BE2C (cell line): Measurements from ENCODE around the gene ITGB8.

Experiments
- DNase-seq: peaks from one replicate; pipeline ENCODE4 v3.0.0-alpha.2; 2020
- H3K27me3 ChIP-seq: fragments of 250-450 bp; sonication (Bioruptor Pico); 2 replicates; pipeline ENCODE4 v1.5.1; 2020; ENCODE audit warnings: mild to moderate bottlenecking
- H3K36me3 ChIP-seq: fragments of 250-450 bp; sonication (Bioruptor Pico); 2 replicates; pipeline ENCODE4 v1.5.1; 2020; ENCODE audit warnings: mild to moderate bottlenecking
- H3K4me1 ChIP-seq: fragments of 250-450 bp; sonication (Bioruptor Pico); 2 replicates; pipeline ENCODE4 v1.5.1; 2020
- H3K4me3 ChIP-seq: 2 replicates; pipeline ENCODE4 v1.5.1; 2011; ENCODE audit warnings: low read depth, low read length
- H3K9me3 ChIP-seq: fragments of 250-450 bp; sonication (Bioruptor Pico); 2 replicates; pipeline ENCODE4 v1.5.1; 2020
- TF ChIP-seq, protein P1 (sequence below): IDR thresholded peaks from 2 replicates; pipeline ENCODE4 v1.5.1; 2012; ENCODE audit warnings: mild to moderate bottlenecking, low read depth, low read length

ITGB8 gene

DNA sequence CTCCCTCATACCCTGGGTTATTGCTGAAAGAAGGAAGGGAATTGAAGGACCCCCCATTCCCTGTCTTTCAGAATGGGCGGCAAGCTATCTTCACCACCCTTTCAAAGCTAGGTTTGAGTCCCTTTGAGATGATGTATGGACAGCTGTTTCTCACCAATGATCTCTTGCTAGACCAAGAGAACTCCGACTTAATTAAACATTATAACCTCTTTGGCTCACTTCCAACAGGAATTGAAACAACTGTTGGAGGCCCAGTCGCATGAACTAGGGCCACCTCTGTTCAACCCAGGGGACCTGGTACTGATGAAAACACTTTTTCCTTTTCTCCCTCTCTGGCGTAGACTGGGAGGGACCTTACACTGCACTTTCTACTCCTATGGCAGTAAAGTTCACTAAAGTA, 110.6 kb downstream of the ITGB8 start:
- no peak overlapping the region for H3K4me3 ChIP-seq
- H3K27me3 ChIP-seq: no peaks in the 10 kb centered on the region
- TF ChIP-seq, protein P1, sequence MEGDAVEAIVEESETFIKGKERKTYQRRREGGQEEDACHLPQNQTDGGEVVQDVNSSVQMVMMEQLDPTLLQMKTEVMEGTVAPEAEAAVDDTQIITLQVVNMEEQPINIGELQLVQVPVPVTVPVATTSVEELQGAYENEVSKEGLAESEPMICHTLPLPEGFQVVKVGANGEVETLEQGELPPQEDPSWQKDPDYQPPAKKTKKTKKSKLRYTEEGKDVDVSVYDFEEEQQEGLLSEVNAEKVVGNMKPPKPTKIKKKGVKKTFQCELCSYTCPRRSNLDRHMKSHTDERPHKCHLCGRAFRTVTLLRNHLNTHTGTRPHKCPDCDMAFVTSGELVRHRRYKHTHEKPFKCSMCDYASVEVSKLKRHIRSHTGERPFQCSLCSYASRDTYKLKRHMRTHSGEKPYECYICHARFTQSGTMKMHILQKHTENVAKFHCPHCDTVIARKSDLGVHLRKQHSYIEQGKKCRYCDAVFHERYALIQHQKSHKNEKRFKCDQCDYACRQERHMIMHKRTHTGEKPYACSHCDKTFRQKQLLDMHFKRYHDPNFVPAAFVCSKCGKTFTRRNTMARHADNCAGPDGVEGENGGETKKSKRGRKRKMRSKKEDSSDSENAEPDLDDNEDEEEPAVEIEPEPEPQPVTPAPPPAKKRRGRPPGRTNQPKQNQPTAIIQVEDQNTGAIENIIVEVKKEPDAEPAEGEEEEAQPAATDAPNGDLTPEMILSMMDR: no peak
- H3K36me3 ChIP-seq: no peaks in the 10 kb centered on the region
- DNase-seq: no peak
- peaks cover 16% of the 10 kb centered on the region; the same call in 1 of the 2 replicates for H3K4me1 ChIP-seq
- no peaks in the 10 kb centered on the region for H3K9me3 ChIP-seq

DNA sequence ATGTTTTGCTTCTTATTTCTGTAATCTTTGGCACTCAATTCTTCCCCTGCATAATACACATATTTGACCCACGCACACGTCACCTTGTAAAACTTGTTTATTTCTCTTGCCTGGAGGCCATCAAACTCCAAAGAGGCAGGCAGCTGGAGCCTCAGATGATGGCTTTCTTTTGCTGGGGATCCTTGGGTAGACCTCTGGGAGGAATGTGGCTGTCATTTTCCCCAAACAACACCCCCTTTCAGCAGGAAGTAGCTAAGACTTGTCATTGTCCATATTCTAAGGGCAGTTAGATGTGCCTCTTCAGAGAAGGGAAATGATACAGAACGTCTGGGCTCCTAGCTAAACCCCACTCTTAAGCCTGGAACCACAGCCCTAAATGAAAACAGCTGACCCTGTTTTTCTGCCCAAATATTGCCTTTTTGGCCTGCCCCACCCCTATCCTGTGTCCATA, 111.3 kb downstream of the ITGB8 start:
- Histone ChIP-seq H3K4me1 (peaks cover 15% of the 10 kb centered on the region; the same call in 1 of the 2 replicates), H3K9me3 (no peaks in the 10 kb centered on the region), H3K27me3 (no peaks in the 10 kb centered on the region), H3K36me3 (no peaks in the 10 kb centered on the region), H3K4me3 (no peak overlapping the region)
- DNase-seq: no peak
- TF ChIP-seq, protein P1: no peak

DNA sequence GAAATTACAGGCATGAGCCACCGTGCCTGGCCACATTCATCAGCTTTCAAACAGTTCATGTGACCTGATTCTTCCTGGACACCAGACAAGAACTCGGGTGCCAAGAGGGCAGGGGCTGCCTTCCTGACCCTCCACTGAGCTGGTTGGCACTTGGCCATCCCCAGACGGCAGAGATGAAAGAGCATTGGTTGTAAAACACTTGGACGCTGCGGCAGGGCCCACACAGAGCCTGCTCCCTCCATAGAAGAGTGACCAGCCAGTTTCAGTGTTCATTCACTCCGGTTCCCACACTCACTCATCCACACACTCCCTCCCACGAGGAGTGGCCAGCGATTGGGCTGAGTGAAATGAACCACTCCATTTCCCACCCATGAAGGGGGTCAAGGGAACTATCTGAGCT, 112.3 kb downstream of the ITGB8 start:
- Histone ChIP-seq H3K27me3 (no peaks in the 10 kb centered on the region), H3K4me1 (peaks cover 9% of the 10 kb centered on the region; the same call in 1 of the 2 replicates), H3K36me3 (no peaks in the 10 kb centered on the region), H3K9me3 (no peaks in the 10 kb centered on the region), H3K4me3 (no peak overlapping the region)
- TF ChIP-seq, protein P1: no peak
- no peak for DNase-seq

DNA sequence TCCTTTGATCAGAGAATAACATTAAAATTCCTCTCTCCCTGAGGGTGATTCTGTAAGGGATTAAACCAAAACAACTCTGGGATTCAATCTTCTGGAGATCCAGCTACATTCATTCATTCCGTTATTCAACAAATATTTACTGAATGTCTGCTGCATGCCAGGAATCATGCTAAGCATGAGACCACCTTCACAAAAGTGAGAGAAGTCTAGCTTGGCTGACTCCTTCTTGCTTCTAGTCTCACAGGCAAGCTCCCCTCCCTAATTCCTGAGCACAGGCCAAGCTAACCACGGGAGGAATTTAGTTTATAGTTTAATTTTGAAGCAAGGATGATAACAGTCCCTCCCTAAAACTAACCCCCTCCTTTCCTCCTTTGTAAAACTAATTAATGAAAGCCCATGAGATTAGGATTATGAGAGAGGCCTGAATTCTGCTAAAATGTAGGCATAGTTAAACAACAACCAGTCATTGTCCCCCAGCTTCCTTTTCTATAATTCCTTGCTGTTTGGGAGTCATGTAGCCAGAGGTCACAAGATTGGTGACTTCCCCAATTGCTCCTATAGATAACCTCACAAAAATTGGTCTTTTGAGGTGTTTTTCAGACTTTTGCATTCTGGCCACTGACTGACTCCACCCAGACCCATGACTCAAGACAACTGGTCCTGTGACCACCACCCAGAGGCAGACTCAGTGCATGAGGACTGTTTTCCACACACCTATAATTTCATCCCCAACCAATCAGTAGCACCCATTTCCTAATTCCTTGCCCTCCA, 113.5 kb downstream of the ITGB8 start:
- Histone ChIP-seq H3K9me3 (no peaks in the 10 kb centered on the region), H3K4me1 (peaks cover 9% of the 10 kb centered on the region; the same call in 1 of the 2 replicates), H3K4me3 (no peak overlapping the region), H3K36me3 (no peaks in the 10 kb centered on the region), H3K27me3 (no peaks in the 10 kb centered on the region)
- TF ChIP-seq, protein P1: no peak
- DNase-seq: no peak

DNA sequence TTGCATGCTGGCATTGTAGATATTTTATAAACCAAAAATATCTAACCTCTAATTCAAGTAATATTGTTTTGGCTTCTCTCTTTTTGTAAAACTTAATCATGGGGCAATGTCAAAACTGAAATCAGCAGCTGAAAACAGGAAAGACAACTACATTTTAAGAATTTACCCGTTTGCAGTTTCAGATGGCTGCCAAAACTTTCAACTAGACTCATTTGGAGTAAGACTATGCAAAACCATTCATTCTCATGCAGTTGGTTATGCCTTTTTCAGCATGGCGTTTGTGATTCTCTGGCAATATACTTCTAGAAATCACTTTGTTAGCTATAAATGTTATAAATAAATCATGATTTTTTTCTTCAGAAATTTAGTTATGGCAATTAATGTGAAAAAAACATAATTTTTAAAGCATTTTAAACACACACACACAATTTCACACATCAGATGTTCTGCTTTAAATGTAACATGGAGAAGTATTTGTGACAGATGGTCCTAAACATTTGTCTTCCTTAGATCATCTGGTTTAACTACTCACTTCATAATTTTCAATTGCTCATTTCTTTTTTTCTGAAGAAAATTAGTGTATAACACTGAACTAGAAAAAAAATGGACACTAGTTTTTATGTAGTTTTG, 116.4 kb downstream of the ITGB8 start:
- Histone ChIP-seq H3K4me3 (no peak overlapping the region), H3K36me3 (no peaks in the 10 kb centered on the region), H3K4me1 (no peaks in the 10 kb centered on the region), H3K27me3 (no peaks in the 10 kb centered on the region), H3K9me3 (no peaks in the 10 kb centered on the region)
- DNase-seq: no peak
- TF ChIP-seq, protein P1: no peak

DNA sequence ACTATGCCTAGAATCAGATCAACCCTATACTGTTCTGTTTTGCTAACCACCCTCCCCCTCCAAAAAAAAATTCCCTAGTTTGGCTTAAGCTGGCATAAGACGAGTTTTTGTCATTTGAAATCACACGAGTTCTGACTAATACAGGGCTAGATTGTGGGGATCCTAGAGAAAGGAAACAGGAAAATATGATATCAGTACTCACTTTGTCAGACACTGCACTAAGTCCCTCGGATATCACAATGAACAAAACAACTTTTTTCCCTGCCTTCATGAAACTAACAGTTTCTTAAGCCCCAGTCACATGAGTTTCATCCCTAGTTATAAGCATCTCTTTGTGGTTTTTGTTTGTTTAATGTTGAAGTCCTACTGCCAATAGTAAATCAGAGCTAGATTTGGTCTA, 118.5 kb downstream of the ITGB8 start:
- DNase-seq: no peak
- Histone ChIP-seq H3K4me3 (no peak overlapping the region), H3K9me3 (no peaks in the 10 kb centered on the region)

More for the DNA sequence above, 118.5 kb downstream of the ITGB8 start:
- no peaks in the 10 kb centered on the region for H3K27me3 ChIP-seq
- peaks cover 5% of the 10 kb centered on the region; the same call in 1 of the 2 replicates for H3K4me1 ChIP-seq
- TF ChIP-seq, protein P1: no peak
- H3K36me3 ChIP-seq: no peaks in the 10 kb centered on the region
